Measurements from ENCODE around the gene P2RX2.

The P2RX2 gene

GRCh38 chr12:132603240-132604150 lies 15.1 kb upstream of the P2RX2 start:
- DNase-seq (ENCODE audit: low read depth, low spot score), result no peak

GRCh38 chr12:132604151-132604618 lies 14.4 kb upstream of the P2RX2 start:
- DNase-seq (ENCODE audit: low read depth, low spot score), result no peak

GRCh38 chr12:132604668-132605441 lies 13.7 kb upstream of the P2RX2 start:
- DNase-seq (ENCODE audit: low read depth, low spot score), result no peak

GRCh38 chr12:132605892-132606291 lies 12.7 kb upstream of the P2RX2 start:
- no peak for DNase-seq (ENCODE audit: low read depth, low spot score)

GRCh38 chr12:132606466-132606865 lies 12.1 kb upstream of the P2RX2 start:
- DNase-seq (ENCODE audit: low read depth, low spot score), result no peak

- DNase-seq (ENCODE audit: low read depth, low spot score), result no peak
These were observed 11.6 kb upstream of the P2RX2 start for GRCh38 chr12:132606927-132607326.

- DNase-seq (ENCODE audit: low read depth, low spot score), result no peak
These were observed 10.1 kb upstream of the P2RX2 start for GRCh38 chr12:132608231-132609171.

- DNase-seq (ENCODE audit: low read depth, low spot score), result no peak
These were observed 8.4 kb upstream of the P2RX2 start, which contains the start of gene LRCOL1 for GRCh38 chr12:132610051-132610759. TSS of gene LRCOL1 (minus strand) at chr12:132610582. CDS start at chr12:132606251, 4,331 bp downstream.

- DNase-seq (ENCODE audit: low read depth, low spot score), result no peak
These were observed 7.5 kb upstream of the P2RX2 start for GRCh38 chr12:132610866-132611602.

- DNase-seq (ENCODE audit: low read depth, low spot score), result no peak
These were observed 7.0 kb upstream of the P2RX2 start for GRCh38 chr12:132611620-132612019.

- no peak for DNase-seq (ENCODE audit: low read depth, low spot score)
These were observed 4.5 kb upstream of the P2RX2 start for GRCh38 chr12:132614029-132614428.

- DNase-seq (ENCODE audit: low read depth, low spot score), result no peak
These were observed 3.6 kb upstream of the P2RX2 start for GRCh38 chr12:132614861-132615578.

- DNase-seq (ENCODE audit: low read depth, low spot score), result no peak
These were observed 3.0 kb upstream of the P2RX2 start for GRCh38 chr12:132615579-132616038.

GRCh38 chr12:132617135-132617701 lies 1.4 kb upstream of the P2RX2 start:
- no peak for DNase-seq (ENCODE audit: low read depth, low spot score)

GRCh38 chr12:132617822-132618682 lies 524 bp upstream of the P2RX2 start:
- no peak for DNase-seq (ENCODE audit: low read depth, low spot score)

GRCh38 chr12:132619071-132619385 lies 452 bp downstream of the P2RX2 start:
- no peak for DNase-seq (ENCODE audit: low read depth, low spot score)

- DNase-seq (ENCODE audit: low read depth, low spot score), result no peak
These were observed 973 bp downstream of the P2RX2 start for GRCh38 chr12:132619386-132620112.

Measured in brain pericyte (primary cell).